HepG2 (cell line): Measurements from ENCODE around the gene THADA. TPM values are rescaled to one million over a fixed set of nuclear protein-coding genes. Genes with fewer than 3 reads are reported as not detected.

Experiments
- ATAC-seq: fragments of 200-7000 bp; cut with Tn5 transposase; 3 replicates; pipeline ENCODE4 v1.9.1; 2020; ENCODE audit warnings: mild to moderate bottlenecking, moderate library complexity
- BruUV-seq: library from RNA; stranded (reverse); fragments of 400-500 nt; replicated peaks from 2 replicates; lab custom pipeline; 2021; lab: Mats Ljungman, UMichigan
- CTCF ChIA-PET: fragments of 300-600 bp; formaldehyde crosslinking; extraction: SDS; loops from one replicate; lab custom pipeline; 2021; ENCODE audit warnings: low total read pairs, inconsistent platforms, low intra/inter-chr PET ratio; lab: Yijun Ruan, JAX
- POLR2A ChIA-PET: fragments of 350-600 bp; sonication (Branson Sonifier 250); formaldehyde crosslinking; loops from one replicate; lab custom pipeline; 2020; ENCODE audit warnings: antibody characterized with exemption, inconsistent platforms; lab: Yijun Ruan, JAX
- DNase-seq: peaks from one replicate; pipeline ENCODE4 v3.0.0-alpha.2; 2015; ENCODE audit warnings: low spot score
- FAIRE-seq: peaks from 3 replicates; lab custom pipeline; 2011; peaks lifted over from hg19 to GRCh38; lab: Jason Lieb, UNC
- H2AFZ ChIP-seq: one replicate; pipeline ENCODE4 v1.6.1; 2011; ENCODE audit warnings: low read length, inconsistent platforms
- H3K27ac ChIP-seq: fragments of 300-600 bp; 3 replicates; pipeline ENCODE4 v1.8.0; 2011; ENCODE audit warnings: mixed run types, mild to moderate bottlenecking, mixed read lengths, low read length, inconsistent platforms; ENCODE audit not compliant: insufficient read depth; ENCODE audit errors: extremely low read length
- H3K27me3 ChIP-seq, 2 experiments: fragments of 200-600 bp in 1 of 2; 2 replicates in 1 of 2; 3 replicates in 1 of 2; pipeline versions ENCODE4 v1.6.0 to v1.8.0; 2011; ENCODE audit warnings: low read length in 2 of 2, mild to moderate bottlenecking in 2 of 2, moderate library complexity in 2 of 2, inconsistent platforms in 1 of 2; ENCODE audit not compliant: insufficient read depth in 2 of 2, control insufficient read depth in 1 of 2
- H3K36me3 ChIP-seq, 2 experiments: fragments of 200-600 bp in 1 of 2; replicated peaks in 1 of 2; 2 replicates in 1 of 2; 3 replicates in 1 of 2; pipeline versions ENCODE4 v1.5.1 to v1.8.0; 2011; ENCODE audit warnings: low read length in 2 of 2, inconsistent platforms in 1 of 2; ENCODE audit not compliant: insufficient read depth in 2 of 2, control insufficient read depth in 1 of 2
- H3K4me1 ChIP-seq: 2 replicates; pipeline ENCODE4 v1.5.1; 2012; ENCODE audit warnings: low read length, inconsistent platforms; ENCODE audit not compliant: insufficient read depth
- H3K4me2 ChIP-seq: 2 replicates; pipeline ENCODE4 v1.6.0; 2011; ENCODE audit warnings: low read depth, low read length, inconsistent platforms
- H3K4me3 ChIP-seq, 3 experiments: fragments of 200-600 bp in 1 of 3; sonication (generic), shearing (Covaris generic) in 1 of 3; replicated peaks in 1 of 3; 2 replicates each; pipeline ENCODE4 v1.5.1; 2011 to 2016; ENCODE audit warnings: low read length in 3 of 3, inconsistent platforms in 2 of 3, low read depth in 2 of 3, mild to moderate bottlenecking in 2 of 3, control low read depth in 1 of 3, mixed read lengths in 1 of 3; ENCODE audit not compliant: insufficient read depth in 1 of 3
- H3K79me2 ChIP-seq: one replicate; pipeline ENCODE4 v1.6.1; 2011; ENCODE audit warnings: low read length, inconsistent platforms; ENCODE audit not compliant: insufficient read depth
- H3K9ac ChIP-seq: 2 replicates; pipeline ENCODE4 v1.6.0; 2011; ENCODE audit warnings: mild to moderate bottlenecking, low read depth, low read length, inconsistent platforms; ENCODE audit not compliant: insufficient read depth
- H3K9me3 ChIP-seq: 2 replicates; pipeline ENCODE4 v1.5.1; 2012; ENCODE audit warnings: mild to moderate bottlenecking, low read length
- H4K20me1 ChIP-seq: 2 replicates; pipeline ENCODE4 v1.6.0; 2011; ENCODE audit warnings: inconsistent platforms, mild to moderate bottlenecking, low read length, moderate library complexity; ENCODE audit not compliant: insufficient read depth
- JUND ChIP-seq: sonication (generic); formaldehyde crosslinking; IDR thresholded peaks from 2 replicates; pipeline ENCODE4 v1.8.0; 2022; ENCODE audit warnings: mild to moderate bottlenecking, missing genetic modification reagents
- KAT8 ChIP-seq: IDR thresholded peaks from 2 replicates; pipeline ENCODE4 v1.6.1; 2016; ENCODE audit warnings: missing genetic modification reagents, missing compliant biosample characterization
- KLF12 ChIP-seq: sonication (generic); formaldehyde crosslinking; IDR thresholded peaks from 2 replicates; pipeline ENCODE4 v1.4.0; 2020; ENCODE audit warnings: missing genetic modification reagents, borderline replicate concordance
- NFE2L2 ChIP-seq: fragments of 150-350 bp; IDR thresholded peaks from 2 replicates; pipeline ENCODE4 v1.6.1; 2014; ENCODE audit warnings: low read length
- SALL1 ChIP-seq: sonication (generic); formaldehyde crosslinking; IDR thresholded peaks from 2 replicates; pipeline ENCODE4 v1.8.0; 2022; ENCODE audit warnings: mild to moderate bottlenecking, missing genetic modification reagents
- SCMH1 ChIP-seq: sonication (generic); formaldehyde crosslinking; IDR thresholded peaks from 2 replicates; pipeline ENCODE4 v1.9.0; 2021; ENCODE audit warnings: missing genetic modification reagents, mild to moderate bottlenecking, borderline replicate concordance
- SOX13 ChIP-seq, 3 experiments: fragments of 450-650 bp in 1 of 3; sonication (generic) in 1 of 3; formaldehyde crosslinking in 1 of 3; IDR thresholded peaks in 2 of 3; conservative IDR thresholded peaks in 1 of 3; 2 replicates each; pipeline versions ENCODE4 v1.5.0 to v1.6.1; 2016 to 2020; ENCODE audit warnings: antibody characterized with exemption in 1 of 3, mild to moderate bottlenecking in 1 of 3, missing compliant biosample characterization in 1 of 3, missing genetic modification reagents in 1 of 3, moderate library complexity in 1 of 3
- TAF15 ChIP-seq: fragments of 200-400 bp; formaldehyde crosslinking; IDR thresholded peaks from one replicate; pipeline ENCODE4 v1.6.1; 2018; ENCODE audit warnings: mild to moderate bottlenecking, low read depth, low read length; ENCODE audit not compliant: poor library complexity, severe bottlenecking
- TFE3 ChIP-seq: IDR thresholded peaks from 2 replicates; pipeline ENCODE4 v1.6.1; 2016
- THAP8 ChIP-seq: sonication (generic); formaldehyde crosslinking; IDR thresholded peaks from 2 replicates; pipeline ENCODE4 v1.5.1; 2020; ENCODE audit warnings: missing genetic modification reagents, mild to moderate bottlenecking, borderline replicate concordance
- ZMAT3 ChIP-seq: sonication (generic); formaldehyde crosslinking; conservative IDR thresholded peaks from 2 replicates; pipeline ENCODE4 v1.7.0; 2021; ENCODE audit warnings: missing genetic modification reagents
- ZNF138 ChIP-seq: sonication (generic); formaldehyde crosslinking; IDR thresholded peaks from 2 replicates; pipeline ENCODE4 v1.5.0; 2020; ENCODE audit warnings: mild to moderate bottlenecking, low read depth, missing genetic modification reagents
- ZNF629 ChIP-seq: sonication (generic); formaldehyde crosslinking; conservative IDR thresholded peaks from 2 replicates; pipeline ENCODE4 v1.5.0; 2020; ENCODE audit warnings: missing genetic modification reagents
- ZNF644 ChIP-seq: IDR thresholded peaks from 2 replicates; pipeline ENCODE4 v1.6.1; 2016; ENCODE audit warnings: low read depth
- ZNF674 ChIP-seq: sonication (generic); formaldehyde crosslinking; IDR thresholded peaks from 2 replicates; pipeline ENCODE4 v1.5.0; 2020; ENCODE audit warnings: low read depth, mild to moderate bottlenecking, missing genetic modification reagents
- ZNF747 ChIP-seq: sonication (generic); formaldehyde crosslinking; IDR thresholded peaks from 2 replicates; pipeline ENCODE4 v1.8.1; 2023; ENCODE audit warnings: missing genetic modification reagents, mild to moderate bottlenecking, borderline replicate concordance
- ZNF784 ChIP-seq: sonication (generic); formaldehyde crosslinking; IDR thresholded peaks from 2 replicates; pipeline ENCODE4 v1.5.1; 2020; ENCODE audit warnings: missing genetic modification reagents, mild to moderate bottlenecking, borderline replicate concordance
- WGBS: methylation state at CpG from one replicate; pipeline ENCODE4 v1.1.6; 2017; ENCODE audit warnings: low lambda C conversion rate; 5-methylcytosine and 5-hydroxymethylcytosine counted together
- in situ Hi-C: cut with HindIII; loops from 2 replicates; pipeline ENCODE4 v1.10.0; 2017; ENCODE audit warnings: low pct_unique_long_range_greater_than_20kb; ENCODE audit not compliant: extremely low pct_ligation_motif_present
- intact Hi-C: fragments of 100-400 bp; cut with micrococcal nuclease; formaldehyde crosslinking; loops from one replicate; pipeline ENCODE4 v1.10.0; 2022; ENCODE audit not compliant: unreplicated experiment
- polyA plus RNA-seq, 8 experiments: library from polyadenylated mRNA; depleted of rRNA in 3 of 8; stranded (reverse) in 7 of 8; unstranded in 1 of 8; fragments of >200 nt; fragmentation: Illumina TruSeq in 4 of 8; extraction: Trizol in 4 of 8; gene quantifications; 2 replicates each; pipeline versions ENCODE4 v1.2.1 to v1.2.3, GENCODE V29; 2011 to 2016; ENCODE audit warnings: low read depth in 4 of 8, missing spikeins in 1 of 8, mixed read lengths in 1 of 8; ENCODE audit not compliant: insufficient read depth in 1 of 8
- total RNA-seq, 5 experiments: library from RNA; depleted of rRNA; stranded (reverse); fragments of >200 nt; fragmentation: Illumina TruSeq; extraction: Trizol; gene quantifications; 2 replicates each; pipeline ENCODE4 v1.2.3, GENCODE V29; 2016; ENCODE audit warnings: low read depth in 1 of 5

Gene THADA
- total and polyA plus RNA-seq, 2 of the 13 experiments (the other 11 are each of a cell fraction or from before 2014, with no cell fraction given) = 12.7 to 21.7 TPM

- DNase-seq (peak; percentile 73), ATAC-seq (peak; percentile 87), FAIRE-seq (peak; percentile 93)
- ChIA-PET CTCF (interaction anchor here (1.7 kb wide), 1 partner anchor 16 kb away, joined by 5 read pairs; the partner anchor contains the start of gene THADA), POLR2A (interaction anchor here (1.8 to 2.7 kb wide), 2 partner anchors 16 to 25 kb away, joined by 3 to 14 read pairs; partner anchors contain the start of genes PLEKHH2 and THADA)
- Histone ChIP-seq H3K4me2 (peak overlapping the region; percentile 82), H3K27me3 (0 out of 5 replicates have a peak, but pooled peaks cover 0 to 2% of the 10 kb centered on the region in 2 experiments), H3K79me2 (no peaks in the 10 kb centered on the region), H4K20me1 (no peaks in the 10 kb centered on the region), H3K4me3 (peak overlapping the region; percentile 24 to 59 (median 43); a peak in 5 of 6 replicates), H3K27ac (peak overlapping the region; percentile 21), H3K9ac (peak overlapping the region; percentile 14; the same call in 1 of the 2 replicates), H3K4me1 (peaks cover 48% of the 10 kb centered on the region), H3K9me3 (no peaks in the 10 kb centered on the region), H3K36me3 (no peaks in the 10 kb centered on the region), H2AFZ (no peak overlapping the region)
- BruUV-seq = no TSS peak
- 17% methylated on average over 14 of the region's 14 CpGs for WGBS
- intact Hi-C loops (loop anchor here (1.0 kb wide), 3 partner anchors 22 to 270 kb away; no protein-coding TSS in a partner anchor), in situ Hi-C loops (no loop called here)
- TF ChIP-seq ZNF674 (CRISPR knock-in tag) (no peak), THAP8 (CRISPR knock-in tag) (no peak), ZNF629 (CRISPR knock-in tag) (0 out of 2 replicates have a peak, but pooled peaks have one; percentile 2), ZNF784 (CRISPR knock-in tag) (no peak), TAF15 (no peak), JUND (CRISPR knock-in tag) (no peak), ZMAT3 (CRISPR knock-in tag) (no peak), SCMH1 (CRISPR knock-in tag) (no peak), KAT8 (CRISPR knock-in tag) (no peak), SALL1 (CRISPR knock-in tag) (peak; percentile 66), ZNF644 (CRISPR knock-in tag) (0 out of 2 replicates have a peak, but pooled peaks have one; percentile 6), ZNF747 (CRISPR knock-in tag) (0 out of 2 replicates have a peak, but pooled peaks have one; percentile 29), NFE2L2 (no peak), SOX13 (IDR thresholded peaks at IDR 0.05) (no peak), SOX13 (CRISPR knock-in tag; conservative IDR thresholded peaks at IDR 0.05 in 1 of 2, IDR thresholded peaks at IDR 0.05 in 1 of 2) (no peak), KLF12 (no peak), ZNF138 (no peak), TFE3 (CRISPR knock-in tag) (no peak)
Measured at GRCh38 chr2:43611987-43612894, 16.4 kb upstream of the THADA start.
